GM12891 (cell line): ENCODE measurements around the gene PI4KA.
A peak's percentile ranks its signal among the peaks of the same experiment; 100 is the strongest.
"Not testable (repeated sequence)": the region's sequence is repeated elsewhere in the genome, so short reads cannot be mapped to it uniquely, and the experiment has no call there.

Source experiments
- DNase-seq: peaks from one replicate; pipeline ENCODE4 v3.0.0; 2011; ENCODE audit warnings: low spot score; ENCODE audit not compliant: insufficient read length
- FAIRE-seq: peaks from 2 replicates; lab custom pipeline; 2011; peaks lifted over from hg19 to GRCh38; lab: Jason Lieb, UNC
- PAX5 ChIP-seq: IDR thresholded peaks from 2 replicates; pipeline ENCODE4 v1.6.1; 2011; ENCODE audit warnings: low read length, moderate library complexity, mild to moderate bottlenecking; ENCODE audit not compliant: insufficient read depth, severe bottlenecking
- POLR2A ChIP-seq: IDR thresholded peaks from 2 replicates; pipeline ENCODE4 v1.6.1; 2011; ENCODE audit warnings: low read depth, low read length, control low read depth
- POLR2AphosphoS5 ChIP-seq: IDR thresholded peaks from 2 replicates; pipeline ENCODE4 v1.6.1; 2011; ENCODE audit warnings: low read depth, low read length, control low read depth
- POU2F2 ChIP-seq: IDR thresholded peaks from 2 replicates; pipeline ENCODE4 v1.6.1; 2011; ENCODE audit warnings: low read depth, mild to moderate bottlenecking, control low read depth, low read length, moderate library complexity
- SPI1 ChIP-seq: IDR thresholded peaks from 2 replicates; pipeline ENCODE4 v1.6.1; 2011; ENCODE audit warnings: low read depth, low read length, control low read depth
- TAF1 ChIP-seq: IDR thresholded peaks from 2 replicates; pipeline ENCODE4 v1.6.1; 2011; ENCODE audit warnings: low read depth, low read length, control low read depth

Gene PI4KA

DNA sequence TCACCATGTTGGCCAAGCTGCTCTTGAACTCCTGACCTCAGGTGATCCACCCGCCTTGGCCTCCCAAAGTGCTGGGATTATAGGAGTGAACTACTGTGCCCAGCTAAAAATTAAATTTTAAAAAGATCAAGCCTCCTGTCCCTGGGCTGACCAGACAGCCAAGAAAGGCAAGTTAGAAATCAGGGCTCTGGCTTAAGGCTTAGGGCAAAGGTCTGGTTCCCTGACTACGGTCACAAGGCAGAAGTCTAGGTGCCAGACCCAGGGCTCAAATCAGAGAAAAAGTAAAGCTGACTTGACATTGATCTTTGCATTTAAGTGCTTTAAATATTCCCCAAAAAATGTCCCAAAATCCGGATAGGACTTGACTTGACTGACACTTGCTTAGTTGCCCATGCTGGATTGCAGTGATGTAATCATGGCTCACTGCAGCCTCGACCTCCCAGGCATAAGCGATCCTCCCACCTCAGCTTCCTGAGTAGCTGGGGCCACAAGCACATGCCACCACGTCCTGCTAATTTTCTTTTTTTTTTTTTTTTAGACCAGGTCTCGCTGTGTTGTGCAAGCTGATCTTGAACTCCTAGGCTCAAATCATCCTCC lies 41.3 kb upstream of the PI4KA start:
- FAIRE-seq: no peak
- DNase-seq: no peak
- no peak for TF ChIP-seq POU2F2
- no peak for TF ChIP-seq POLR2A
- TF ChIP-seq SPI1: no peak
- TF ChIP-seq PAX5: no peak
- no peak for TF ChIP-seq POLR2AphosphoS5
- TF ChIP-seq TAF1: no peak

GRCh38 chr22:20897737-20898136 lies 39.1 kb upstream of the PI4KA start:
- not testable (repeated sequence) for FAIRE-seq, DNase-seq

DNA sequence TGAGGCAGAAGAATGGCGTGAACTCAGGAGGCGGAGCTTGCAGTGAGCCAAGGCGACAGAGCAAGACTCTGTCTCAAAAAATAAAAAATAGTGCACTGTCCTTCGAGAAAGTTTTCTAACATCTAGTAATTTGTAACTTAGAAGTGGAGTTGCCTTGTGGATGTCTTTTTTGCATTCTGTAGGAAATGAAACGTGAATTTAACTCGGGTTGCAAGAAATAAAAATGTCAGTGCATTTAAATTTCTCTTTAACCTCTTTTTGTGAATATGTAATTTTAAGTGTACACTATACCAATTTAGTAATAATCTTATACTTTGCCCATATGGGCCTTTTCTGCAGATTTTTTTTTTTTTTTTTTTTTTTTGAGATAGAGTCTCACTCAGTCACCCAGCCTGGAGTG lies 32.4 kb upstream of the PI4KA start:
- TF ChIP-seq PAX5 (no peak), POU2F2 (no peak), SPI1 (no peak), POLR2A (no peak), TAF1 (no peak), POLR2AphosphoS5 (no peak)
- FAIRE-seq (no peak), DNase-seq (no peak)

DNA sequence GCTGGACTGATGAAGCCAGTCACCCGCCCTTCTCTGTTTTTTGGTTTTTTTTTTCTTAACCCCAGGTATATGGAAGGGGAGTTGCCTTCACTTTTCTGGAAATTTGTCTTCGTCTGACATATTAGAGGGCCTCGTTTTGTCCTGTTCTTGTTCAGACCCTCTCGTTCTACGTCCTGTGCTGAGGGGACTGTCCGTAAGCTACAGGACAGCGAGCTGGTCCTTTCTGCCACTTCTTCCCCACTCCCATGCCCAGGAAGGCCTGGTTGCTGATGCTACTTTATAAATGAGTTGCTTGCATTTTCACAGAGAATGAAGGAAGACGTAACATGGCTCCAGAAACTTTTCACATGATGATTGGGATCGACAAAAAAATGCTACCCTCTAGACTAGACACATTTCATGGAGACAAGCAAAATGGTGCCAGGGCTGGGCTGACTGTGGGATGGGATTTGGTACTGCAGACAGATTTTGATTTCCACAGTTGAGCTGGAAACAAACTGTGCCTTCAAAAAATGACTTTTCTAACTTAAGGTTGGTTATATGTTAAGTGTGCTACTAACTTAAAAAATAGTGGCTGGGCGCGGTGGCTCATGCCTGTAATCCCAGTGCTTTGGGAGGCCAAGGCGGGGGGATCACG lies 31.4 kb upstream of the PI4KA start:
- TF ChIP-seq POLR2A (no peak), POU2F2 (no peak), TAF1 (no peak), POLR2AphosphoS5 (no peak), PAX5 (no peak), SPI1 (no peak)
- DNase-seq: no peak
- FAIRE-seq: no peak

DNA sequence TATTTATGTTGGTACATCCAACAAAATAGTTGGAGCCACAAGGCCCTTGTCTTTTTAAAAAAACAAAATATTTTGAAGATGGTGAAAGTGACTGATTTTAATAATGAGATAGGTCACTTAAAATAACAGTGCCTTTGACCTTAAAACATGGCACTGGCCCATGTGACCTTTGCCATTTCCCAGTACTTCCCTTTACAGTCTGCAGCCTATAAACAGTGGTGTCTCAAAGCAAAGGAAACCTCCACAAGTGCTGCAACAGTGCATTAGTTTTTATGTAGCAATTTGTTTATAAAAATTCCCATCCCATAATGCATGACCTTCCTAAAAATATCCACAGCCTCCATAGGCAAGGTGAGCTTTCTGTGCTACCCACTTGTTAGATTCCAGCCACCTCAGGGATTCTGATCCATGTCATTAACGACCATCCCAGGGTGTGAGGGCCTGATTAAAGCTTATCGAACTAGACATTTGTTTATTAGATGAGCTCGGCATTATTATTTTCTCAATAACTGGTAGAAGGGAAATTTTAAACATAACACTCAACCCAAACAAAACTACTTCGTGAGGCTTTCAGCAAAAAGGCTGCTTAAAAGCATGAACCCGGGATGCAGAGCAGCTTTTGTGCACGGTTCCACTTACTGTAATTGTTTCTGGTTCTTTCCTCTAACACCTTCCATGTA lies 30.6 kb upstream of the PI4KA start:
- DNase-seq (no peak), FAIRE-seq (no peak)
- TF ChIP-seq TAF1: no peak

- no peak for FAIRE-seq
- no peak for DNase-seq
- TF ChIP-seq TAF1: no peak
These were observed 28.8 kb upstream of the PI4KA start for GRCh38 chr22:20887375-20887774.

DNA sequence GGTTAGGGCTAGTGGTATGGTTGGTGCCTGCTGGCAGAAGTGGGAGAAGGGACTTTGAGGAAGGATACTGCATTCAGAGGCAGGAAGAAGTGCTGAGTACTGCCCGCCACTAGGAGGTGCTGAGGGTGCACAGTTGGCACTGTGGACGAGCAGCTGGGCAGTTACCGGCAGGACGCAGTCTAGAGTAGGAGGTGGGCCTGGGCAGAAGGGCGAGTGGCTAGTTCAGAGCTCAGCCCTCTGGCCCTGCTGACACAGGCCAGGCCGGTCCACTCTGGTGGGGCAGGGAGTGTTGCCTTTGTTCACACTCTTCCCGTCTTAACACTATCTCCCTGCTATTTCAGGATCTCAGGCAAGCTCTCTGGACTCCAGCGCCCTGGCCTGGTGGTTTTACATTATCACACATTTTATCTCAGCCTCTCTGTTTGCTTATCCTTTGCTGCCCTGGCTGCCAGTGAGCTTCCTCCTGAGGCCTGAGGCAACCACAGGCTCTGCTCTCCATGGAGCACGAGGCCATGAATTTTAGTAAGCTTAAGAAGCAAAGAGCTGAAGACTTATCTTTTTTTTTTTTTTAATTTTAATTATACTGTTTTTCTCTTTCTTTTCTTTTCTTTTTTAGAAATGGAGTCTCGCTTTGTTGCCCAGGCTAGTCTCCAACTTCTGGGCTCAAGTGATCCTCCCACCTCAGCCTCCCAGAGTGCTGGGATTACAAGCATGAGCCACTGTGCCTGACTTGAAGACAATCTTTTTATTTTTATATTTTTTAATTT lies 27.1 kb upstream of the PI4KA start:
- TF ChIP-seq PAX5 (no peak), SPI1 (no peak), POLR2AphosphoS5 (no peak), TAF1 (no peak), POU2F2 (no peak), POLR2A (no peak)
- DNase-seq: peak; percentile 71
- FAIRE-seq: peak; percentile 92

DNA sequence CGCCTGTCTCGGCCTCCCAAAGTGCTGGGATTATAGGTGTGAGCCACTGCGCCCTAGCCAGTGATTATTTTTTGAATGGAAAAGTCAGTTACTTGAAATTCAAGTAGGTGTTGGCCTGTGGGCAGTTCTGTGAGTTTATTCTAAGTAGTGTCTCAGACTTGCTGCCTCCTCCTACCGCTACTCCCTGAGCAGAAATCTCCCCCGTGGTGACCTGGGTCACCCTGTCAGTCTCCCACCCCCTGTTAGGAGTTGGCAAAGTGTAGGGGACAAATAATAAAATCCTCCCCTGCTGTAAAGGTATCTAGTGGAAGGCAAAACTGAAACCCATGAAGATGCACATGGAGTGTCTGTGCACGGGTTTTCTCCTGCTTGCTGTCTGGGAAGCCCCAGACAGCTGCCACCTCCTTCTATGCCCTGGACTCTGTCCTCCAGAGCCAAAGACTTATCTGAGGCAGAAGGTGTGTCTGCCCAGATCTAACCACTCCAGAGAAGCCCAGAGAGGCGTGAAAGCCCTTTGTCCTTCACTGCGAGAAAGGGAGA lies 26.5 kb upstream of the PI4KA start:
- FAIRE-seq (no peak), DNase-seq (no peak)
- TF ChIP-seq POU2F2 (no peak), TAF1 (no peak), SPI1 (no peak), POLR2A (no peak), POLR2AphosphoS5 (no peak), PAX5 (no peak)

DNA sequence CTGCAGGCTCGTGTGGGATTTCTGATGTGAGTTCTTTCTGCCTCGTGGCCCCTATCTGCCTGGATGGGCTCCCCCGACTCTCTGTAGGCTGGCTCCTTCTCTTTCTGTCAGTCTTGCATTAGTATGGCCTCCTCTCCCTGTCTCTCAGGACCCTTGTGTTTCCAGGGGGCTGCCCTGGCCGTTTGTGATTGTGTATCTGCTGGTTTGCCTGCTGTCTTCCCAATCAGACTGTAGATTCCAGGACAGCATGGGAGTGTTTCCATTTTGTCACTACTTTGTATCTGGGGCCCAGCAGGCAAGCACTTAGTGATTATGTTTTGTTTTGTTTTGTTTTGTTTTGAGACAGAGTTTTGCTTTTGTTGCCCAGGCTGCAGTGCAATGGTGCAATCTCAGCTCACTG lies 25.8 kb upstream of the PI4KA start:
- TF ChIP-seq POU2F2 (no peak), SPI1 (no peak), POLR2A (no peak)
- DNase-seq (no peak), FAIRE-seq (no peak)

- no peak for FAIRE-seq
- no peak for TF ChIP-seq POLR2AphosphoS5
- TF ChIP-seq PAX5: no peak
- no peak for DNase-seq
These were observed 24.2 kb upstream of the PI4KA start for GRCh38 chr22:20882855-20883254.
